Activated T-cell treated with anti-CD3 and anti-CD28 coated beads, Interleukin-2, amount 50 U/mL, for 4 hours (primary cell): ENCODE measurements around the gene FZD7. TPM values are rescaled to one million over a fixed set of nuclear protein-coding genes. Genes with fewer than 3 reads are reported as not detected.
A peak's percentile ranks its signal among the peaks of the same experiment; 100 is the strongest.

Source experiments
- ATAC-seq, 2 donors: fragments of 200-7000 bp; cut with Tn5 transposase; one replicate each; pipeline ENCODE4 v1.10.0; 2021
- DNase-seq: peaks from one replicate; pipeline ENCODE4 v3.0.0-alpha.2; 2020
- H3K27me3 Mint-ChIP-seq: one replicate; pipeline ENCODE4 v1.8.0; 2021; ENCODE audit warnings: low read depth, mixed read lengths
- H3K36me3 Mint-ChIP-seq: one replicate; pipeline ENCODE4 v1.8.0; 2022; ENCODE audit warnings: mixed read lengths; ENCODE audit not compliant: insufficient read depth
- H3K4me1 Mint-ChIP-seq: one replicate; pipeline ENCODE4 v1.8.0; 2021; ENCODE audit warnings: low read depth, mixed read lengths
- H3K4me3 Mint-ChIP-seq: one replicate; pipeline ENCODE4 v1.8.0; 2021; ENCODE audit warnings: mild to moderate bottlenecking, moderate library complexity, mixed read lengths
- H3K9me3 Mint-ChIP-seq: one replicate; pipeline ENCODE4 v1.8.0; 2021; ENCODE audit warnings: mixed read lengths
- total RNA-seq, 3 donors: library from RNA; stranded (reverse); gene quantifications; one replicate each; pipeline ENCODE4 v1.2.1, GENCODE V29; 2021

The FZD7 gene
- total RNA-seq, 3 donors from 2014 or later = 0.20 to 0.41 (median 0.29) TPM

GRCh38 chr2:202060218-202060617 lies 26.6 kb downstream of the FZD7 start:
- Mint-ChIP-seq H3K36me3 (no peaks in the 10 kb centered on the region), H3K4me1 (no peaks in the 10 kb centered on the region), H3K4me3 (no peak overlapping the region), H3K27me3 (peaks cover 20% of the 10 kb centered on the region), H3K9me3 (no peaks in the 10 kb centered on the region)
- DNase-seq (no peak), ATAC-seq (no peak)

- no peak for DNase-seq
- H3K4me1 Mint-ChIP-seq = no peaks in the 10 kb centered on the region
- H3K4me3 Mint-ChIP-seq = no peak overlapping the region
- no peaks in the 10 kb centered on the region for H3K36me3 Mint-ChIP-seq
- H3K9me3 Mint-ChIP-seq = no peaks in the 10 kb centered on the region
- ATAC-seq = no peak
- H3K27me3 Mint-ChIP-seq = peaks cover 11% of the 10 kb centered on the region
Observed at GRCh38 chr2:202061695-202062094, 28.0 kb downstream of the FZD7 start.

GRCh38 chr2:202064171-202064880 lies 30.7 kb downstream of the FZD7 start:
- Mint-ChIP-seq H3K4me1 (no peaks in the 10 kb centered on the region), H3K27me3 (peaks cover 3% of the 10 kb centered on the region), H3K36me3 (no peaks in the 10 kb centered on the region), H3K4me3 (no peak overlapping the region), H3K9me3 (no peaks in the 10 kb centered on the region)
- ATAC-seq = peak; percentile 51 to 62
- DNase-seq = no peak

- ATAC-seq (no peak), DNase-seq (no peak)
- no peaks in the 10 kb centered on the region for H3K36me3 Mint-ChIP-seq
- no peaks in the 10 kb centered on the region for H3K9me3 Mint-ChIP-seq
- H3K4me3 Mint-ChIP-seq = no peak overlapping the region
- no peaks in the 10 kb centered on the region for H3K4me1 Mint-ChIP-seq
- H3K27me3 Mint-ChIP-seq = peaks cover 3% of the 10 kb centered on the region
Observed at GRCh38 chr2:202064881-202065230, 31.2 kb downstream of the FZD7 start.

- Mint-ChIP-seq H3K36me3 (no peaks in the 10 kb centered on the region), H3K4me1 (no peaks in the 10 kb centered on the region), H3K4me3 (no peak overlapping the region), H3K27me3 (peaks cover 3% of the 10 kb centered on the region), H3K9me3 (no peaks in the 10 kb centered on the region)
- no peak for ATAC-seq
- DNase-seq = no peak
Observed at GRCh38 chr2:202065876-202066275, 32.2 kb downstream of the FZD7 start.

GRCh38 chr2:202066875-202067274 lies 33.2 kb downstream of the FZD7 start:
- no peaks in the 10 kb centered on the region for H3K9me3 Mint-ChIP-seq
- ATAC-seq = no peak
- DNase-seq = no peak
- H3K27me3 Mint-ChIP-seq = peaks cover 3% of the 10 kb centered on the region
- H3K4me1 Mint-ChIP-seq = no peaks in the 10 kb centered on the region
- H3K4me3 Mint-ChIP-seq = no peak overlapping the region
- no peaks in the 10 kb centered on the region for H3K36me3 Mint-ChIP-seq

- Mint-ChIP-seq H3K27me3 (peaks cover 3% of the 10 kb centered on the region), H3K4me1 (no peaks in the 10 kb centered on the region), H3K36me3 (no peaks in the 10 kb centered on the region), H3K4me3 (no peak overlapping the region), H3K9me3 (no peaks in the 10 kb centered on the region)
- no peak for ATAC-seq
- DNase-seq = no peak
Observed at GRCh38 chr2:202067589-202067988, 33.9 kb downstream of the FZD7 start.

GRCh38 chr2:202069170-202070067 lies 35.8 kb downstream of the FZD7 start:
- Mint-ChIP-seq H3K9me3 (no peaks in the 10 kb centered on the region), H3K4me3 (no peak overlapping the region), H3K36me3 (no peaks in the 10 kb centered on the region), H3K4me1 (no peaks in the 10 kb centered on the region), H3K27me3 (peaks cover 3% of the 10 kb centered on the region)
- ATAC-seq (no peak), DNase-seq (no peak)

- Mint-ChIP-seq H3K4me1 (no peaks in the 10 kb centered on the region), H3K9me3 (no peaks in the 10 kb centered on the region), H3K4me3 (no peak overlapping the region), H3K36me3 (no peaks in the 10 kb centered on the region), H3K27me3 (peaks cover 3% of the 10 kb centered on the region)
- ATAC-seq = peak; percentile 18 to 38
- DNase-seq = no peak
Observed at GRCh38 chr2:202071107-202071506, 37.5 kb downstream of the FZD7 start.

- no peak overlapping the region for H3K4me3 Mint-ChIP-seq
- H3K27me3 Mint-ChIP-seq = peaks cover 3% of the 10 kb centered on the region
- no peaks in the 10 kb centered on the region for H3K4me1 Mint-ChIP-seq
- no peaks in the 10 kb centered on the region for H3K9me3 Mint-ChIP-seq
- ATAC-seq = no peak
- no peaks in the 10 kb centered on the region for H3K36me3 Mint-ChIP-seq
- DNase-seq = no peak
Observed at GRCh38 chr2:202072226-202072625, 38.6 kb downstream of the FZD7 start.

GRCh38 chr2:202072737-202073401 lies 39.2 kb downstream of the FZD7 start, which contains the start of gene KIAA2012:
Gene KIAA2012 (plus strand): TSS chr2:202073255. CDS start chr2:202073628, 373 bp downstream.
- Mint-ChIP-seq H3K4me3 (no peak within 1 kb of the TSS), H3K27me3 (peaks cover 3% of the 10 kb centered on the region), H3K9me3 (no peaks in the 10 kb centered on the region), H3K36me3 (no peaks in the 10 kb centered on the region), H3K4me1 (no peaks in the 10 kb centered on the region)
- no peak for DNase-seq
- no peak for ATAC-seq

- no peak for ATAC-seq
- Mint-ChIP-seq H3K9me3 (no peaks in the 10 kb centered on the region), H3K36me3 (no peaks in the 10 kb centered on the region), H3K27me3 (peaks cover 3% of the 10 kb centered on the region), H3K4me1 (no peaks in the 10 kb centered on the region), H3K4me3 (no peak overlapping the region)
- no peak for DNase-seq
Observed at GRCh38 chr2:202074324-202074723, 40.7 kb downstream of the FZD7 start.

- no peaks in the 10 kb centered on the region for H3K9me3 Mint-ChIP-seq
- H3K36me3 Mint-ChIP-seq = no peaks in the 10 kb centered on the region
- H3K4me1 Mint-ChIP-seq = no peaks in the 10 kb centered on the region
- no peak for ATAC-seq
- no peak for DNase-seq
- H3K27me3 Mint-ChIP-seq = peaks cover 5% of the 10 kb centered on the region
- no peak overlapping the region for H3K4me3 Mint-ChIP-seq
Observed at GRCh38 chr2:202079310-202079709, 45.7 kb downstream of the FZD7 start.

GRCh38 chr2:202084265-202084664 lies 50.6 kb downstream of the FZD7 start:
- Mint-ChIP-seq H3K9me3 (no peaks in the 10 kb centered on the region), H3K4me1 (no peaks in the 10 kb centered on the region), H3K4me3 (no peak overlapping the region), H3K36me3 (no peaks in the 10 kb centered on the region), H3K27me3 (peaks cover 5% of the 10 kb centered on the region)
- no peak for ATAC-seq
- no peak for DNase-seq
